HT1080 (cell line): Measurements from ENCODE around the gene DNAH11. TPM values are rescaled to one million over a fixed set of nuclear protein-coding genes. Genes with fewer than 3 reads are reported as not detected.
"Not testable (repeated sequence)": the region's sequence is repeated elsewhere in the genome, so short reads cannot be mapped to it uniquely, and the experiment has no call there.

Experiments
- DNase-seq: peaks from one replicate; pipeline ENCODE4 v3.0.0-alpha.2; 2015; ENCODE audit warnings: low read depth
- polyA plus RNA-seq, 2 experiments: library from polyadenylated mRNA; depleted of rRNA; stranded (reverse); fragments of >200 nt; gene quantifications; 2 replicates each; pipeline ENCODE4 v1.2.3, GENCODE V29; 2015
- total RNA-seq: library from RNA; depleted of rRNA; stranded (reverse); fragments of >200 nt; shearing (Covaris generic); gene quantifications from 2 replicates; pipeline ENCODE4 v1.2.3, GENCODE V29; 2014; rRNA removed

Gene DNAH11, protein sequence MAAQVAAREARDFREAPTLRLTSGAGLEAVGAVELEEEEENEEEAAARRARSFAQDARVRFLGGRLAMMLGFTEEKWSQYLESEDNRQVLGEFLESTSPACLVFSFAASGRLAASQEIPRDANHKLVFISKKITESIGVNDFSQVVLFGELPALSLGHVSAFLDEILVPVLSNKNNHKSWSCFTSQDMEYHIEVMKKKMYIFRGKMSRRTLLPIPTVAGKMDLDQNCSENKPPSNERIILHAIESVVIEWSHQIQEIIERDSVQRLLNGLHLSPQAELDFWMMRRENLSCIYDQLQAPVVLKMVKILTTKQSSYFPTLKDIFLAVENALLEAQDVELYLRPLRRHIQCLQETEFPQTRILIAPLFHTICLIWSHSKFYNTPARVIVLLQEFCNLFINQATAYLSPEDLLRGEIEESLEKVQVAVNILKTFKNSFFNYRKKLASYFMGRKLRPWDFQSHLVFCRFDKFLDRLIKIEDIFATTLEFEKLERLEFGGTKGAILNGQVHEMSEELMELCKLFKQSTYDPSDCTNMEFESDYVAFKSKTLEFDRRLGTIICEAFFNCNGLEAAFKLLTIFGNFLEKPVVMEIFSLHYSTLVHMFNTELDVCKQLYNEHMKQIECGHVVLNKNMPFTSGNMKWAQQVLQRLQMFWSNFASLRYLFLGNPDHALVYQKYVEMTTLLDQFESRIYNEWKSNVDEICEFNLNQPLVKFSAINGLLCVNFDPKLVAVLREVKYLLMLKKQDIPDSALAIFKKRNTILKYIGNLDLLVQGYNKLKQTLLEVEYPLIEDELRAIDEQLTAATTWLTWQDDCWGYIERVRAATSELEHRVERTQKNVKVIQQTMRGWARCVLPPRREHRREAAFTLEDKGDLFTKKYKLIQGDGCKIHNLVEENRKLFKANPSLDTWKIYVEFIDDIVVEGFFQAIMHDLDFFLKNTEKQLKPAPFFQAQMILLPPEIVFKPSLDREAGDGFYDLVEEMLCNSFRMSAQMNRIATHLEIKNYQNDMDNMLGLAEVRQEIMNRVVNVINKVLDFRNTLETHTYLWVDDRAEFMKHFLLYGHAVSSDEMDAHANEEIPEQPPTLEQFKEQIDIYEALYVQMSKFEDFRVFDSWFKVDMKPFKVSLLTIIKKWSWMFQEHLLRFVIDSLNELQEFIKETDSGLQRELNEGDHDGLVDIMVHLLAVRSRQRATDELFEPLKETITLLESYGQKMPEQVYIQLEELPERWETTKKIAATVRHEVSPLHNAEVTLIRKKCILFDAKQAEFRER (N-terminal part only)
- 6.1 and 7.5 TPM in 2 replicates for total RNA-seq
- polyA plus RNA-seq (2015; cell fraction: cytosol; rRNA removed): 4.5 and 6.9 TPM in 2 replicates
- 13.3 and 16.7 TPM in 2 replicates for polyA plus RNA-seq (2015; cell fraction: nucleus; rRNA removed)

DNA sequence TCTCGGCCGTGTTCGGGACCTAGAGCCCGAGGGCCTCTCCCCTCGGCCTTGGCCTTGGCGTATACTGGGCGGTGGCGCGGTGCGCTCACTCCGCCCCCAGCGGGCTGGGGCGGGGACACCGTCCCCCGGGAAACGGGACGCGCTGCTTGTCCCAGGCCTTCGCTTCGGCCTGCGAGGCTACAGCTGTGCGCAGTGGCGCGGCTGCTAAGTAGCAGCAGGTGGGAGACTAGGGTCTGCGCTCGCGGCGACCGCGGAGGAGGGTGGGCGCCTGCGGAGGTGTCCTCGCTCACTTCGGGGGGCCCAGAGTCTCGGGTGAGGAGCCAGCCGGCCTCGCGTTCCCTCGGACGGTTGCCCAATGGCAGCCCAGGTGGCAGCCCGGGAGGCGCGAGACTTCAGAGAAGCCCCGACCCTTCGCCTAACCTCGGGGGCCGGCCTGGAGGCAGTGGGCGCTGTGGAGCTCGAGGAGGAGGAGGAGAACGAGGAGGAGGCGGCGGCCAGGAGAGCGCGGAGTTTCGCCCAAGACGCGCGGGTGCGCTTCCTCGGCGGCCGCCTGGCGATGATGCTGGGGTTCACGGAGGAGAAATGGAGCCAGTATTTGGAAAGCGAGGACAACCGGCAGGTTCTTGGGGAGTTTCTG, at the start of gene DNAH11:
Gene DNAH11, plus strand, starts transcription at position 149 of the 637 bp plus-strand sequence. Its CDS starts 207 bp downstream, at position 356.
- no peak for DNase-seq

DNA sequence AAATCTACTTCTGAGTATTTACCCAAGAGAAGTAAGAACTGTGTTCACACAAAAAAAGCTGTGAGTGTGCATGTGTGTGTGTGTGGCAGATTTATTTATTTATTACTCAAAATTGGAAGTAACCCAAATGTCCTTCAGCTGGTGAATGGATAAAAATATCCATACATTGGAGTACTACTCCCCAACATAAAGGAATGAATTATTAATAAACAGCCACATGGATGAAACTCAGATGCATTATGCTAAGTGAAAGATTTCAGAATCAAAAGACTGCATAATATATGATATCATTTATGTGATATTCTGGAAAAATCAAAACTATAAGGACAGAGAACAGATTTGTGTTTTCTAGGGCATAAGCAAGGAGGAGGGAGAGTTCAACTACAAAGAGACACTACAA, 47.1 kb upstream of the DNAH11 start:
- no peak for DNase-seq

DNA sequence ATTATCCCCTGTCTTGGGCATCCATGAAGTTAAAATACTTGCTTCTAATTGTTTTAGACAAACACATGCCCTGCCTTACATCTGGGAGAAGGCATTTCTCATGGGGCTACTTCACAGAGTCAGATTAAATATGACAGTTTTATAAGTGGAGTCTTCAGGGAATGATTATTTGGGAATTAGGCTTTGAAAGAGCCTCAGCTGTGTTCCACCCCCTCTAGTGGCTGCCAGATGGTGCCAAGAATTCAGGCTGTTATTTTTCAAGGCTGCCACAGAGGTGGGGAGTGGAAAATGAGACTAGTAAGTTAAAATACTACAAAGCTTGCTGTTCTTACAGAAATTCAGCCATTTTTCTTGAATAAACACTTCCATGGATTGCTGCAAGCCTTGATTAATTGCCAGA, 45.8 kb upstream of the DNAH11 start:
- DNase-seq: no peak

DNA sequence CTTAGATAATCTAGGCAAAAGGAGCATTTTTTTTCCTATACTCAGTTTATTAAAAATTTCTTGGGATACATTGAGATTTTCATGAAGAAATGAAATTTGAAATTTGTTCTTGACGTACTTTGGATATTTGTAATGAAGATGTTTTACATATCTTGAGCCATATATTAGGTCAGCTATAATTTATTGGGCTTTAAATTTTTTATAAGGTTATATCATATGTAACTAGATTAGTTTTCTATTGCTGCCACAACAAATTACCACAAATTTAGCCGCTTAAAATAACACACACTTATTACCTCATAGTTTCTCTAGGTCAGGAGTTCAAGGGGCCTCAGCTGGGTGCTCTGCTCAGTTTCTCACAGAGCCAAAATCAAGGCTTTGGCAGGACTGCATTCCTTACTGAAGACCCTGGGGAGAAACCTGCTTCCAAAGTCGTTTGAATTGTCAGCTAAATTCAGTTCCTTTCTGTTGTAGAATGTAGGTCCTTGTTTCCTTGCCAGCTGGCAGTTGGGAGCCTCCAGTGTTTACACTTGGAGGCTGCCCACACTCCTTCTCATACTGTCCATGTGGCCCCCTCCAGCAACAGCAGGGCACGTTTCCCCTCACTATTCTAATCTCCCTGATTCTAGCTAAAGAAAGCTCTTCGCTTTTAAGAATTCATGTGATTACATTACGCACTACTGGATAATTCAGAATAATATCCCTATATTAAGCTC, 42.6 kb upstream of the DNAH11 start:
- DNase-seq: no peak

DNA sequence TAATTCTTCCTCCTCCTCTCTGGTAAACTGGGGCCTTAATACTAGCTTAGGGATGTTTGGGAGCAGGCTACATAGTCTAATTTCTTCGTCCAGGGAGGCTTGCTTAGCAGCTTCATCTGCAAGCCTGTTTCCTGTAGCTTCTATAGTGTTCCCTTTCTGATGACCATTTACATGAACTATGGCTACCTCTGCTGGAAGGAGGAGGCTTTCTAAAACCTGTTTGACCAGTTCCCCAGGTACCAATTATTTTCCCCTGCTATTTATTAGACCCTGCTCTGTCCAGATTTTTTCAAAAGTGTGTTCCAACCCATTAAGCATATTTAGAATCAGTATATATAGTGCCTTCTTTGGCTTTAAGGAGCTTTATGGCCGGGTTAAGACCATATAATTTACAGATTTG, 38.8 kb upstream of the DNAH11 start:
- no peak for DNase-seq

DNA sequence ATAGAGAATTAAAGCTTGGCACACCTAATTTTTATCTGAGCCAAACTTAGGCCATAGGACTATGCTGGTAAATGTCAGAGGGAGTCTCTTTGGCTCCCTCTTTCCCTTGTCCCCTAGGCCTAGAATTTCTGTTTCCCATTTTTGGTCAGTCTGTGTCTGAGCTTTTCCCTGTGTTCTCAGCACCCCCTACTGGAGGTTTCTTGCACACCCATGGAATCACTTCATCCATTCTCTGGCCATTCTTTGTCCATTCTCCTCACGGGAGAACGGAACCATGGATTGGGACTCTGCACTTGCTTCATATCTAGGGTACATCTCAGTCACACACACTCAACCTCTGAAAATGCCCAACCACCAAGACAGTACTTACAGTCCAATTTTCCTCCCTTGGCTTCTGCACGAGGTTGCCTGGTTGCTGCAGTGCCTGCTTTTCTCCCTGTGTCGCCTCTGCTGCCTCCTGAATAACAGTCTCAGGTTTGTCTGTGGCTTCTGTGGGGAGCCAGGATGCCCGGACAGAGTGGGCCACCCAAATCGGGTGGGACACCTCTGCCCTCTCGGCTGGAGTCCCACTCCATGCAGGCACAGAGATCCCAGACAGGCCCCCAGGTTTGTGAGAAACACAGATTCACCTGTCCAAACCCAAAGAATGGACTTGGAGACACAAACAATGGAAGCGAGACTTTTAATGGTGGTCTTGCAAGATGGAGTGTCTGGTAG, 35.1 kb upstream of the DNAH11 start:
- DNase-seq: peak; percentile 48

DNA sequence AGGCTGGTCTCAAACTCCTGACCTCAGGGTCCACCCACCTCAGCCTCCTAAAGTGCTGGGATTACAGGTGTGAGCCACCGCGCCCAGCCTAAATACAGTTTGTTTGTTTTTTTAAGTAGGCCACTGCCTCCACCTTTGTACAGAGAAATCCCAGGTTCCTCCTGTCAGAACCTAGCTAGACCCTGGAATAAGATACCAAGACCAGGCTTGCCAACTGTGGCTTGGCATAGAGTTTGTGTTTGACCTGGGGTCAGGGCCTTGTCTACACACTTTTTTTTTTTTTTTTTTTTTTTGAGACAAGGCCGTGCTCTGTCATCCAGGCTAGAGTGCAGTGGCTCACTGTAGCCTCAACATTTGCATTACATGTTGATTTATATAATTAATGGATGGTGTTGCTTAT, 34.3 kb upstream of the DNAH11 start:
- no peak for DNase-seq

DNA sequence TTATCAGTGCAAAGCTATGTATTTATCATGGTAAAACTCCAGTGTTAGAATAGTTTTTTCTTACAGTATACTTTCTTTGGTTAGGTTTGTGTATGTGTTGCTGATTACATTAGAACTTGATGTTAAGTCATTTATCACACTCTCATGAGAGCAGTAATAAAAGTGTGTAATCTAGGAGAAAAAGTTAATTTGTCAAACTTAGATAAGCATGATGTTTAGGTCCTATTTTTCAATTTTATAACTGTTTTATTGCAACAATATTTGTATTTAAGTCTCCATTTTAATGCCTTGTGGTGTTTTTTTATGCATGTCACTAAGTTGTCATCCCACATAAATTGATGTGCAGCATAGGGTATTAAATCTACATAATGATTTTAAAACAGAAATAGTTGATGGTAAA, 28.8 kb upstream of the DNAH11 start:
- DNase-seq: no peak

DNA sequence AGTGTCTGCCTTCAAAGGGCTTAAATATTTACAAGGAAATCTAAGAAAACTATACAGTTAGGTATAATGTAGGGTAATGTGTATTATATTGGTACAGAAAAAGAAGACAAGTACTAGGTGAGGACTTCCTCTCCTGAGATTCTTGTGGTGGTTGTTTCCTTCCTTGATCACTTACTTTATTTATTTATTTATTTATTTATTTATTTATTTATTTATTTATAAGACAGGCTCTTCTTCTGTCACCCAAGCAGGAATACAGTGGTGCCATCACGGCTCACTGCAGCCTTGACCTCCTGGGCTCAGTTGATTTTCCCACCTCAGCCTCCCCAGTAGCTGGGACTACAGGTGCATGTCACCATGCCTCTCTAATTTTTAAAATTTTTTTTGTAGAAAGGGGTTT, 18.2 kb upstream of the DNAH11 start:
- no peak for DNase-seq

DNA sequence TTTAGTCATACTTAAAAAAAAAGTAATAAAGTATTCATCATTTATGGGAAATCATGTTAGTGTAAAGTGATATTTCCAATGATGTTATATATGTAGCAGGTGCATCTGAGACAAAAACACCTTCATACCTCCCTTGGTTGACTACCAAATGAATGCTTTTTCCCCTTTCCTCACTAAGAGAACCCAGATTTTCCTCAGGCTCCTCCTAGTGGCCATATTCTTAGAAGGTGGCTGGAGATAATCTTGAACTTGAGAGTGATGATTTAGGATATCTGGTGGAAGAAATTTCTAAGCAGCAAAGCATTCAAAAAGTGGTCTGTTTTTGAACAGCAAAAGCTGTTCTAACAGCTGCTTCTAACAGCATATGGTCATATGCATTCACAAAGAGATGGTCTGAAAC, 16.8 kb upstream of the DNAH11 start:
- DNase-seq: no peak

DNA sequence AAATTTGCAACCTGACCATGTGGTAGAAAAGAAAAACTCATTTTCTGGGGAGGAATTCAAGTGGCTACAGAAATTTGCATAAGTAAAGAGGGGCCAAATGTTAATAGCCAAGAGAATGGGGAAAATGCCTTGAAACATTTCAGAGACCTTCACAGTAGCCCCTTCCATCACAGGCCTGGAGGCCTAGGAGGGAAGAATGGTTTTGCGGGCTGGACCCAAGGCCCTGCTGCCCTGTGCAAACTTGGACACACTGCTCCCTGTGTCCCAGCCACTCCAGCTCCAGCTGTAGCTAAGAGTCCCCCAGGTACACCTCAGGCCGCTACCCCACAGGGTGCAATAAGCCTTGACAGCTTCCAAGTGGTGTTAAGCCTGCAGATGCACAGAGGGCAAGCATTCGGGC, 16.4 kb upstream of the DNAH11 start:
- no peak for DNase-seq

DNA sequence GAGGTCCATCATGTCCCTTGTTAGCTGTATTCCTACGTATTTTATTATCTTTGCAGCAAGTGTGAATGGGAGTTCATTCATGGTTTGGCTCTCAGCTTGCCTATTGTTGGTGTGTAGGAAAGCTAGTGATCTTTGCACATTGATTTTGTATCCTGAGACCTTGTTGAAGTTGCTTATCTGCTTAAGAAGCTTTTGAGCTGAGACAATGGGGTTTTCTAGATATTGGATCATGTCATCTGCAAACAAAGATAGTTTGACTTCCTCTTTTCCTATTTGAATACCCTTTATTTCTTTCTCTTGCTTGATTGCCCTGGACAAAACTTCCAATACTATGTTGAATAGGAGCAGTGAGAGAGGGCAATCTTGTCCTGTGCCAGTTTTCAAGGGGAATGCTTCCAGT, 10.4 kb upstream of the DNAH11 start:
- not testable (repeated sequence) for DNase-seq

DNA sequence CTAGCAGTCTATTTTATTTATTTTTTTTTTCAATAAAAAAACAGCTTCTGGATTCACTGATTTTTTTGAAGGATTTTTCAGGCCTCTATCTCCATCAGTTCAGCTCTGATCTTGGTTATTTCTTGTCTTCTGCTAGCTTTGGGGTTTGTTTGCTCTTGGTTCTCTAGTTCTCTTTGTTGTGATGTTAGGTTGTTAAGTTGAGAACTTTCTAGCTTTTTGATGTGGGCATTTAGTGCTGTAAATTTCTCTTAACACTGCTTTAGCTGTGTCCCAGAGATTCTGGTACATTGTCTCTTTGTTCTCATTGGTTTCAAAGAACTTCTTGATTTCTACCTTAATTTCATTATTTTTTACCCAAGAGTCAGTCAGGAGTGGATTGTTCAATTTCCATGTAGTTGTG, 9.2 kb upstream of the DNAH11 start:
- DNase-seq: not testable (repeated sequence)

DNA sequence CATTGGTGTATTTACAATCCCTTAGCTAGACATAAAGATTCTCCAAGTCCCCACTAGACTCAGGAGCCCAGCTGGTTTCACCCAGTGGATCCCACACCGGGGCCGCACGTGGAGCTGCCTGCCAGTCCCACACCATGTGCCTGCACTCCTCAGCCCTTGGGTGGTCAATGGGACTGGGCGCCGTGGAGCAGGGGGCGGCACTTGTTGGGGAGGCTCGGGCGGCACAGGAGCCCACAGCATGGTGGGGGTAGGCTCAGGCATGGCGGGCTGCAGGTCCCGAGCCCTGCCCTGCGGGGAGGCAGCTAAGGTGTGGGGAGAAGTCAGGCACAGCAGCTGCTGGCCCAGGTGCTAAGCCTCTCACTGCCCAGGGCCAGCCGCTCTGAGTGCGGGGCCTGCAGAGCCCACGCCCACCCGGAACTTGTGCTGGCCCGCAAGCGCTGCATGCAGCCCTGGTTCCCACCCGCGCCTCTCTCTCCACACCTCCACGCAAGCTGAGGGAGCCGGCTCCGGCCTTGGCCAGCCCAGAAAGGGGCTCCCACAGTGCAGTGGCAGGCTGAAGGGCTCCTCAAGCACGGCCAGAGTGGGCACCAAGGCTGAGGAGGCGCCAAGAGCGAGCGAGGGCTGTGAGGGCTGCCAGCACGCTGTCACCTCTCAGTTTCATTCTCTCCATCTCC, 6.3 kb upstream of the DNAH11 start:
- not testable (repeated sequence) for DNase-seq

DNA sequence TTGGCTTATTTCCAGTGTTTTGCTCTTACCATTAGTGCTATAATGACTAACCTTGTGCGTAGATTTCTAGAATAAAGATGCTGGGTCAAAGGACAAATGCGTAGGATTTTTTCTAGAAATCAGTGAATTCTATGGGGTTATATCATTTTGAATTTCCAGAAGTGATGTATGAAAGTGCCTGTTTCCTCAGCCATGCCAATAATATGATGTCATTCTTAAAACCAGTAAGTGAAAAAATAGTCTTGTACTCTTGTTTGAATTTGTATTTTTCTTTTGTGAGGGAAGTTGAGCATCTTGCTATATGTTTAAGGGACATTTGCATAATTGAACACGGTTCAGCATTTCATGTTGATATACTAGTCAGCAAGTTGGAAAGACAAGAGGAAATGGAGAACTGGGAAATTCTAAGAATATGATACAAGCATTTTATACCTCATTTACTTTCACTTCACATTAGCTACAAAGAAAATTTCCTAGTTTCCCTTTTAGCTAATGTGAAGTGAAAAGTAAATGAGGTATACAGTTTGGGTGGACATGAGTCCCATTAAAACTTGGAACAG, 3.8 kb upstream of the DNAH11 start:
- no peak for DNase-seq

DNA sequence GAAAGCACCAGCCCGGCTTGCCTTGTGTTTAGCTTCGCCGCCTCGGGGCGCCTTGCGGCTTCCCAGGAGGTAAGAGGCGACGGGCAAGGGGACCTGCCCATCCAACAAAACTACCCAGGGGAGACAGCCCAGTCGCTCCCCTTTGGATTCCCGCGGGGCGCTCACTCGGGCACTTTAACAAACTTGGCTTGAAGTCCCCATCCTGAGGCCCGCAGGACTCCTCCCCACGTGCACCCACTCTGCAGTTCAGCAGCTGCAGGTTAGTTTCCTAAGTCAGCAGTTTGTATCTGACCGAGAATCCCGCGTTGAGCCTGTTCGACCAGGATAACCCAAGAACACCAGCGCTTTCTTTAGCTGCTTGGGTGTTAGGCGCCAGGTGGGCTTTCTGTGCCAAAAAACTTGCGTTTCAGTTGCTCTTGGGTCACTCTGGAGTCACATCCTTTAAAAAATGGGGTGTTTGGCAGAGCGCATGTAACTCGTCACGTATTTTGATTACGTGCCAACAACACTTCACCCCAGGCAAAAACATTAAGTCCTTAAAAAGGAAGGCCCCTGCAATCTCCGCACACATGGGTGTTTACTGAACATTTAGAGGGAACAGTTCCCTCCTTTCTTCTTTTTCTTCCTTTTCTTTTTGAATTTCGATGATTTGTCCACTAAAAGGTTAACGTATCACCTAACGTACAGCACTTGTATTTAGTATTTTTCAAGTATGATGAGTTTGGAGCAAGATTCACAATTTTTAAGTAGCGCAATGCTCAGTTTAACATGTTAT, 876 bp downstream of the DNAH11 start:
- no peak for DNase-seq

DNA sequence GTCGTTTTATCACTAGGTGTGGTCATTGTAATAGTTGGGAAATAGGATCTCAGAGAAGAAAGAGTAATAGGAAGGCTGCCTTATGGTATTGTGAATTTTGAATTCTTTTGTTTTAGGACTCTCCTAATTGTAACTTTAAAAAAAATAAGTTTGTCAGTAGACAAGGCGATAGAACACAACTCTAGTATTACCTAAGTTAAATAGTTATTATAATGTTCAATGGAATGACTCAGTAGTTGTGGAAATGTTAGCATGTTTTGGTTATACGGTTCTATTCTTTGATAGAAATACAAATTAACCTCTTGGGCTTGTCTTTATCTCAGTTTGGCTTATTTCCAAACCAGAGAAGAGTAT, 1.4 kb downstream of the DNAH11 start:
- DNase-seq: no peak

DNA sequence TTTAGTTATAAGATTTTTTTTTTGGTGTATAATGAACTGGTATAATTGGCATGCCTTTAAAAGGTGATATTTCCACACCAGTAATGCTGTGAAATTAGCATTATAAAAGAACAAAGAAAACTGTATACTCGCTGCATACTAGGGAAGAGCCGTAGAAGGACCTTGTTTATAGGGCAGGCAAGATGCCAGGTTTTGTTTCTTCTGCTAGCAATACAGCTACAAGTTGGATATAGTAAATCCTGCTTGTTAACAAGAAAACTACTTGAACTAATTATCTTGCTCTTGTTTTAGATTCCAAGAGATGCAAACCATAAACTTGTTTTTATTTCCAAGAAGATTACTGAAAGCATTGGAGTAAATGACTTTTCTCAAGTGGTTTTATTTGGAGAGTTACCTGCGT, 1.9 kb downstream of the DNAH11 start:
- DNase-seq: no peak
